Stimulated activated CD8-positive, alpha-beta memory T cell treated with anti-CD3 and anti-CD28 coated beads, Interleukin-7, amount 100 ng/mL, for 4 hours (primary cell): ENCODE measurements around the gene HNRNPA0.
"Not testable (repeated sequence)": the region's sequence is repeated elsewhere in the genome, so short reads cannot be mapped to it uniquely, and the experiment has no call there.

Source experiments
- DNase-seq, 2 donors: peaks; one replicate each; pipeline ENCODE4 v3.0.0-alpha.2; 2020; ENCODE audit warnings: low read depth in 2 of 2

Gene HNRNPA0

GRCh38 chr5:137754188-137754960 is at the start of gene HNRNPA0:
Gene HNRNPA0, minus strand, starts transcription at chr5:137754363. Its CDS starts 297 bp downstream, at chr5:137754066.
- peak; percentile 94 to 97 for DNase-seq

GRCh38 chr5:137802282-137803210 is 48.4 kb upstream of the HNRNPA0 start:
- DNase-seq = no peak

GRCh38 chr5:137800700-137801411 is 46.7 kb upstream of the HNRNPA0 start:
- no peak for DNase-seq

- no peak for DNase-seq
Measured at GRCh38 chr5:137796279-137796678, 42.1 kb upstream of the HNRNPA0 start.

GRCh38 chr5:137794863-137795262 is 40.7 kb upstream of the HNRNPA0 start:
- no peak for DNase-seq

GRCh38 chr5:137792303-137792702 is 38.1 kb upstream of the HNRNPA0 start:
- DNase-seq = no peak

GRCh38 chr5:137791799-137792198 is 37.6 kb upstream of the HNRNPA0 start:
- DNase-seq = no peak

GRCh38 chr5:137791387-137791786 is 37.2 kb upstream of the HNRNPA0 start:
- no peak for DNase-seq

GRCh38 chr5:137788560-137788959 is 34.4 kb upstream of the HNRNPA0 start:
- DNase-seq = not testable (repeated sequence)

GRCh38 chr5:137782984-137783536 is 28.9 kb upstream of the HNRNPA0 start:
- no peak for DNase-seq

GRCh38 chr5:137782055-137782454 is 27.9 kb upstream of the HNRNPA0 start:
- DNase-seq = no peak

- no peak for DNase-seq
Measured at GRCh38 chr5:137778772-137779564, 24.8 kb upstream of the HNRNPA0 start.

- not testable (repeated sequence) for DNase-seq
Measured at GRCh38 chr5:137767937-137768336, 13.8 kb upstream of the HNRNPA0 start.

- no peak for DNase-seq
Measured at GRCh38 chr5:137761566-137761965, 7.4 kb upstream of the HNRNPA0 start.

GRCh38 chr5:137760719-137761516 is 6.8 kb upstream of the HNRNPA0 start:
- DNase-seq = no peak

GRCh38 chr5:137760294-137760693 is 6.1 kb upstream of the HNRNPA0 start:
- DNase-seq = no peak

- no peak for DNase-seq
Measured at GRCh38 chr5:137758715-137759306, 4.6 kb upstream of the HNRNPA0 start.

GRCh38 chr5:137758121-137758520 is 4.0 kb upstream of the HNRNPA0 start:
- no peak for DNase-seq

GRCh38 chr5:137757634-137758033 is 3.5 kb upstream of the HNRNPA0 start:
- no peak for DNase-seq
